EL (cell line): Measurements from ENCODE around the gene HELZ.
"Not testable (repeated sequence)": the region's sequence is repeated elsewhere in the genome, so short reads cannot be mapped to it uniquely, and the experiment has no call there.

Experiments used
- DNase-seq: peaks from one replicate; pipeline ENCODE4 v3.0.0-alpha.2; 2016

Gene HELZ

GRCh38 chr17:67227488-67227887 is 17.5 kb downstream of the HELZ start:
- DNase-seq, result no peak

GRCh38 chr17:67225316-67225715 is 19.7 kb downstream of the HELZ start:
- no peak for DNase-seq

GRCh38 chr17:67224736-67225135 is 20.3 kb downstream of the HELZ start:
- no peak for DNase-seq

- no peak for DNase-seq
Measured at GRCh38 chr17:67223924-67224323, 21.1 kb downstream of the HELZ start.

- peak; percentile 43 for DNase-seq
Measured at GRCh38 chr17:67221062-67221998, 23.7 kb downstream of the HELZ start.

- peak; percentile 60 for DNase-seq
Measured at GRCh38 chr17:67218385-67218950, 26.5 kb downstream of the HELZ start.

GRCh38 chr17:67217446-67217845 is 27.6 kb downstream of the HELZ start:
- no peak for DNase-seq

GRCh38 chr17:67216578-67217320 is 28.2 kb downstream of the HELZ start:
- no peak for DNase-seq

GRCh38 chr17:67215991-67216421 is 29.0 kb downstream of the HELZ start:
- no peak for DNase-seq

GRCh38 chr17:67212714-67213417 is 32.1 kb downstream of the HELZ start:
- peak; percentile 76 for DNase-seq

GRCh38 chr17:67212231-67212630 is 32.8 kb downstream of the HELZ start:
- peak; percentile 30 for DNase-seq

- peak; percentile 42 for DNase-seq
Measured at GRCh38 chr17:67211742-67212141, 33.3 kb downstream of the HELZ start.

GRCh38 chr17:67210915-67211314 is 34.1 kb downstream of the HELZ start:
- no peak for DNase-seq

GRCh38 chr17:67208232-67208631 is 36.8 kb downstream of the HELZ start:
- DNase-seq, result no peak

- no peak for DNase-seq
Measured at GRCh38 chr17:67203818-67204217, 41.2 kb downstream of the HELZ start.

GRCh38 chr17:67202503-67202902 is 42.5 kb downstream of the HELZ start:
- no peak for DNase-seq

GRCh38 chr17:67200727-67201301 is 44.2 kb downstream of the HELZ start:
- no peak for DNase-seq

- no peak for DNase-seq
Measured at GRCh38 chr17:67198131-67198530, 46.9 kb downstream of the HELZ start.

- not testable (repeated sequence) for DNase-seq
Measured at GRCh38 chr17:67197023-67197422, 48.0 kb downstream of the HELZ start.

GRCh38 chr17:67196422-67196821 is 48.6 kb downstream of the HELZ start:
- DNase-seq, result no peak

GRCh38 chr17:67194134-67194533 is 50.9 kb downstream of the HELZ start:
- DNase-seq, result peak; percentile 77

GRCh38 chr17:67187927-67188326 is 57.1 kb downstream of the HELZ start:
- no peak for DNase-seq

- no peak for DNase-seq
Measured at GRCh38 chr17:67186782-67187181, 58.2 kb downstream of the HELZ start.
